Astrocyte (in vitro differentiated cells and primary cell): Measurements from ENCODE around the gene IFNGR2. TPM values are rescaled to one million over a fixed set of nuclear protein-coding genes. Genes with fewer than 3 reads are reported as not detected.
"Not testable (repeated sequence)": the region's sequence is repeated elsewhere in the genome, so short reads cannot be mapped to it uniquely, and the experiment has no call there.

Experiments
- DNase-seq: peaks from one replicate; pipeline ENCODE4 v3.0.0-alpha.2; 2010; ENCODE audit warnings: low read depth
- FAIRE-seq: peaks from 2 replicates; lab custom pipeline; 2011; peaks lifted over from hg19 to GRCh38; lab: Jason Lieb, UNC
- H2AFZ ChIP-seq: 2 replicates; pipeline ENCODE4 v1.6.0; 2012; ENCODE audit warnings: low read depth, low read length, inconsistent platforms
- H3K27ac ChIP-seq: 2 replicates; pipeline ENCODE4 v1.5.1; 2011; ENCODE audit warnings: low read depth, low read length, inconsistent platforms
- H3K27me3 ChIP-seq: 2 replicates; pipeline ENCODE4 v1.6.0; 2011; ENCODE audit warnings: low read length, inconsistent platforms; ENCODE audit not compliant: insufficient read depth
- H3K36me3 ChIP-seq: 2 replicates; pipeline ENCODE4 v1.5.1; 2011; ENCODE audit warnings: low read length, inconsistent platforms; ENCODE audit not compliant: insufficient read depth
- H3K4me1 ChIP-seq: 2 replicates; pipeline ENCODE4 v1.5.1; 2011; ENCODE audit warnings: low read length, inconsistent platforms; ENCODE audit not compliant: insufficient read depth
- H3K4me2 ChIP-seq: 2 replicates; pipeline ENCODE4 v1.6.0; 2012; ENCODE audit warnings: low read length, inconsistent platforms
- H3K4me3 ChIP-seq: 2 replicates; pipeline ENCODE4 v1.5.1; 2011; ENCODE audit warnings: low read depth, mild to moderate bottlenecking, low read length, inconsistent platforms; ENCODE audit not compliant: insufficient read depth
- H3K79me2 ChIP-seq: 2 replicates; pipeline ENCODE4 v1.6.0; 2012; ENCODE audit warnings: mild to moderate bottlenecking, low read length, inconsistent platforms; ENCODE audit not compliant: insufficient read depth
- H3K9ac ChIP-seq: 2 replicates; pipeline ENCODE4 v1.6.0; 2012; ENCODE audit warnings: mild to moderate bottlenecking, low read length, inconsistent platforms
- H3K9me3 ChIP-seq: 2 replicates; pipeline ENCODE4 v1.5.1; 2012; ENCODE audit warnings: low read depth, mild to moderate bottlenecking, low read length, inconsistent platforms; ENCODE audit not compliant: insufficient read depth
- H4K20me1 ChIP-seq: 2 replicates; pipeline ENCODE4 v1.6.0; 2012; ENCODE audit warnings: low read length, inconsistent platforms; ENCODE audit not compliant: insufficient read depth
- H3K27ac Mint-ChIP-seq: one replicate; pipeline ENCODE4 v1.8.0; 2021; ENCODE audit warnings: mild to moderate bottlenecking, mixed read lengths; ENCODE audit not compliant: unreplicated experiment
- H3K27me3 Mint-ChIP-seq: one replicate; pipeline ENCODE4 v1.8.0; 2021; ENCODE audit warnings: low read depth, mixed read lengths; ENCODE audit not compliant: unreplicated experiment
- H3K36me3 Mint-ChIP-seq: one replicate; pipeline ENCODE4 v1.8.0; 2021; ENCODE audit warnings: low read depth, mixed read lengths; ENCODE audit not compliant: unreplicated experiment
- H3K4me1 Mint-ChIP-seq: one replicate; pipeline ENCODE4 v1.8.0; 2021; ENCODE audit warnings: low read depth, mixed read lengths; ENCODE audit not compliant: unreplicated experiment
- H3K4me3 Mint-ChIP-seq: one replicate; pipeline ENCODE4 v1.8.0; 2021; ENCODE audit warnings: mild to moderate bottlenecking, moderate library complexity, mixed read lengths; ENCODE audit not compliant: unreplicated experiment
- H3K9me3 Mint-ChIP-seq: one replicate; pipeline ENCODE4 v1.8.0; 2021; ENCODE audit warnings: mild to moderate bottlenecking, mixed read lengths; ENCODE audit not compliant: unreplicated experiment
- EZH2 ChIP-seq: IDR thresholded peaks from 2 replicates; pipeline ENCODE4 v1.6.1; 2012; ENCODE audit warnings: mild to moderate bottlenecking, low read length, inconsistent platforms; ENCODE audit not compliant: insufficient read depth
- total RNA-seq: library from RNA; stranded (reverse); gene quantifications from 2 replicates; pipeline ENCODE4 v1.2.1, GENCODE V29; 2021
- TF ChIP-seq, protein P1 (sequence below): IDR thresholded peaks from 2 replicates; pipeline ENCODE4 v1.5.1; 2011; ENCODE audit warnings: low read depth, mild to moderate bottlenecking, inconsistent platforms, low read length, moderate library complexity; ENCODE audit not compliant: insufficient read depth

Gene IFNGR2
- total RNA-seq, 1 donor from 2014 or later, result 58.9 TPM

DNA sequence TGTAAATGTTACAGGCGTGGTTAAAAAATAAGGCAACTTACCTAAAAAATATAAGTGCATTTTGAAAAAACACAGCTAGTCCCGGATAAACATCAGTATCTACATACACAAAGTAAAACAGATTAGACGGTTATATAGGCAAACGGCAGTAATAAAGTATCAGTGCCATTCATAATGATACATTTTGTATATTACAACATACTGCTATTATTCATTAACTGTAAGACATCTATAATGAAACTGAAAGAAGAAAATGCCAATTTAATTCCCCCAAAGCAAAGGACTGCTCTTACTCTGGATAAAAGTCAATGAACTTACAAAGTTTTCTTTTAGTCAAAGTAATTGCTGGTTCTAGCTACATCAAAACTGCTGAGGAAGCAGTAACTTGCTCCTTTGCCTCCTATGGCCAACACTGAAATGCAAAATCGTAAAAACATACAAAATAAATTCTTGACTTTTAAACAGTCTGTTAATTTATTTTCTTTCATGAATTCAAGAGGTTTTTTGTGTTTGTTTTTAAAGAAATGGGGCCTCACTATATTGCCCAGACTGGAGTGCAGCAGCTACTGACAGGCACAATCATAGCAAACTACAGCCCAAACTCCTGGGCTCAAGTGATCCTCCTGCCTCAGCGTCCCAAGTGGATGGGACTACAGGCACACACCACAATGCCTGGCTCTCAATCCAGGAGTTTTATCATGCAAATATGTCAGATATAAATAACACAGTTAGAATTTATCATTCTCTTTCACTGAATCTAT lies 52.7 kb downstream of the IFNGR2 start:
- H3K9ac ChIP-seq, result no peak overlapping the region
- H4K20me1 ChIP-seq, result no peaks in the 10 kb centered on the region
- H3K36me3 ChIP-seq, result peaks cover 5% of the 10 kb centered on the region
- peaks cover 5% of the 10 kb centered on the region for H3K4me1 ChIP-seq
- Mint-ChIP-seq H3K9me3 (no peaks in the 10 kb centered on the region), H3K4me3 (no peak overlapping the region), H3K36me3 (peaks cover 2% of the 10 kb centered on the region), H3K27ac (no peak overlapping the region), H3K27me3 (no peaks in the 10 kb centered on the region), H3K4me1 (peaks cover 12% of the 10 kb centered on the region)
- H3K27ac ChIP-seq, result no peak overlapping the region
- H3K27me3 ChIP-seq, result no peaks in the 10 kb centered on the region
- no peak overlapping the region for H3K4me3 ChIP-seq
- DNase-seq (no peak), FAIRE-seq (no peak)
- H3K4me2 ChIP-seq, result no peak overlapping the region
- H2AFZ ChIP-seq, result no peak overlapping the region
- no peaks in the 10 kb centered on the region for H3K79me2 ChIP-seq
- TF ChIP-seq, protein P1, sequence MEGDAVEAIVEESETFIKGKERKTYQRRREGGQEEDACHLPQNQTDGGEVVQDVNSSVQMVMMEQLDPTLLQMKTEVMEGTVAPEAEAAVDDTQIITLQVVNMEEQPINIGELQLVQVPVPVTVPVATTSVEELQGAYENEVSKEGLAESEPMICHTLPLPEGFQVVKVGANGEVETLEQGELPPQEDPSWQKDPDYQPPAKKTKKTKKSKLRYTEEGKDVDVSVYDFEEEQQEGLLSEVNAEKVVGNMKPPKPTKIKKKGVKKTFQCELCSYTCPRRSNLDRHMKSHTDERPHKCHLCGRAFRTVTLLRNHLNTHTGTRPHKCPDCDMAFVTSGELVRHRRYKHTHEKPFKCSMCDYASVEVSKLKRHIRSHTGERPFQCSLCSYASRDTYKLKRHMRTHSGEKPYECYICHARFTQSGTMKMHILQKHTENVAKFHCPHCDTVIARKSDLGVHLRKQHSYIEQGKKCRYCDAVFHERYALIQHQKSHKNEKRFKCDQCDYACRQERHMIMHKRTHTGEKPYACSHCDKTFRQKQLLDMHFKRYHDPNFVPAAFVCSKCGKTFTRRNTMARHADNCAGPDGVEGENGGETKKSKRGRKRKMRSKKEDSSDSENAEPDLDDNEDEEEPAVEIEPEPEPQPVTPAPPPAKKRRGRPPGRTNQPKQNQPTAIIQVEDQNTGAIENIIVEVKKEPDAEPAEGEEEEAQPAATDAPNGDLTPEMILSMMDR, result no peak
- TF ChIP-seq EZH2, result no peak
- H3K9me3 ChIP-seq, result no peaks in the 10 kb centered on the region

DNA sequence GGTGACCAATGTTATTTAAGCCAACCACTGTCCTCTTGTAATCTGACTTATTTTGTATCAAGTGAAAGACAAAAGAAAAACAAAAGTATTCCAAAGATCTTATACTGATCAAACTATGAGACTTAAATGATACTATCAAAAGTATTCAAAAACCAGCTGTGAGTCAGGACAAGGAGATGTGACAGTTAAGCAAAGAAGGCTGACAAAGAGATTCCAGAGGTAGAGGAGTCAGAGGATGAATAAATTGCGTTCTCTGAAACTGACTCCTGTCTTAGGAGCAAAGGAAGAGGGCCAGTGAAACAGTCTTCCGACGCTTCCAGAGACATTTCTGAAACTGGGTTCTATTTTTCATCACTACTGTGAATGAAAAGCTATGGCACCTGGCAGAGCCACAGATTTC lies 55.6 kb downstream of the IFNGR2 start:
- Histone ChIP-seq H3K9ac (no peak overlapping the region), H3K4me2 (no peak overlapping the region), H3K4me3 (no peak overlapping the region), H3K36me3 (peaks cover 5% of the 10 kb centered on the region), H2AFZ (no peak overlapping the region), H3K4me1 (no peaks in the 10 kb centered on the region), H3K9me3 (no peaks in the 10 kb centered on the region), H3K27me3 (no peaks in the 10 kb centered on the region), H4K20me1 (no peaks in the 10 kb centered on the region), H3K79me2 (no peaks in the 10 kb centered on the region), H3K27ac (no peak overlapping the region)
- TF ChIP-seq, protein P1, result no peak
- TF ChIP-seq EZH2, result no peak
- Mint-ChIP-seq H3K27ac (no peak overlapping the region), H3K4me1 (peaks cover 4% of the 10 kb centered on the region), H3K27me3 (no peaks in the 10 kb centered on the region), H3K36me3 (no peaks in the 10 kb centered on the region), H3K9me3 (no peaks in the 10 kb centered on the region), H3K4me3 (no peak overlapping the region)
- FAIRE-seq (no peak), DNase-seq (no peak)

DNA sequence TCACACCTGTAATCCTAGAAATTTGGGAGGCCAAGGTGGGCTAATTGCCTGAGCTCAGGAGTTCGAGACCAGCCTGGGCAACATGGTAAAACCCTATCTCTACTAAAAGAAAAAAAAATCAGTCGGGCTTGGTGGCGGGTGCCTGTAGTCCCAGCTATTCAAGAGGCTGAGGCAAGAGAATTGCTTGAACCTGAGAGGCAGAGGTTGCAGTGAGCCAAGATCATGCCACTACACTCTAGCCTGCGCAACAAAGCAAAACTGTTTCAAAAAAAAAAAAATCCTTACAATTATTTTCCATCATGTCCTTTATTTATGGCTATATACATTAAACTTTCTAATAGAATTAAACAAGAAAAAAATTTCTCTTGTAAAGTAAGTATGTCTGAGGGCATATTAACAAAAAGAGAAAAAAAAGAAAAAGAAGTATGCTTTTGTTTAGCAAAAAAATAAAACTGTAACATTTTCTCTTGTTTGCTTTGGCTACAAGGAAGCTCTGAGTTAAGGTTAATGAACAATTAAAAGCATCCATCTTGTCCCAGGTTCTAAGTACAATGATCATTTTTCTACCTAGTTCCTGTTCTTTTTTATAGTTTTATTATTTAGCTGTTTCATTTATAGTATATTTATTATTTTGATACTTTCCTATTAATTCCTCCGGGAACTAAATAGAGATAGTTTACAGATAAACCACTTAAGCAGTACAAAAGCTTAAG lies 58.5 kb downstream of the IFNGR2 start:
- no peak overlapping the region for H3K9ac ChIP-seq
- FAIRE-seq (no peak), DNase-seq (no peak)
- H3K4me1 ChIP-seq, result no peaks in the 10 kb centered on the region
- H3K4me2 ChIP-seq, result no peak overlapping the region
- Mint-ChIP-seq H3K27ac (no peak overlapping the region), H3K4me3 (no peak overlapping the region), H3K4me1 (peaks cover 4% of the 10 kb centered on the region), H3K36me3 (no peaks in the 10 kb centered on the region), H3K27me3 (no peaks in the 10 kb centered on the region), H3K9me3 (no peaks in the 10 kb centered on the region)
- H4K20me1 ChIP-seq, result no peaks in the 10 kb centered on the region
- peaks cover 6% of the 10 kb centered on the region for H3K36me3 ChIP-seq
- H3K79me2 ChIP-seq, result no peaks in the 10 kb centered on the region
- no peaks in the 10 kb centered on the region for H3K9me3 ChIP-seq
- no peak overlapping the region for H3K4me3 ChIP-seq
- no peaks in the 10 kb centered on the region for H3K27me3 ChIP-seq
- H2AFZ ChIP-seq, result no peak overlapping the region
- H3K27ac ChIP-seq, result no peak overlapping the region
- TF ChIP-seq, protein P1, result no peak
- no peak for TF ChIP-seq EZH2

DNA sequence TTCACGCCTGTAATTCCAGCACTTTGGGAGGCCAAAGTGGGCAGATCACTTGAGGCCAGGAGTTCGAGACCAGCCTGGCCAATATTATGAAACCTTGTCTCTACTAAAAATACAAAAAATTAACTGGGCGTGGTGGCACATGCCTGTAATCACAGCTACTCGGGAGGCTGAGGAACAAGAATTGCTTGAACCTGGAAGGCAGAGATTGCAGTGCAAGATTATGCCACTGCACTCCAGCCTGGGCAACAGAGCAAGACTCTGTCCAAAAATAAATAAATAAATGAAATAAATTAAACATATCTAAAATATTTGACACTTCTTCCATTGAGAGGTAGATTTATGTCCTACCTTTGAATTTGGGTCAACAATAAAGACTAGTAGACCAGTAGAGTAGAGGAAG lies 66.0 kb downstream of the IFNGR2 start:
- not testable (repeated sequence) for H3K4me1 Mint-ChIP-seq, H2AFZ ChIP-seq, H3K4me3 Mint-ChIP-seq, H3K9me3 Mint-ChIP-seq, H3K4me2 ChIP-seq, H3K27ac Mint-ChIP-seq, H3K27me3 ChIP-seq, H3K9ac ChIP-seq, H3K36me3 ChIP-seq, H3K36me3 Mint-ChIP-seq, H3K4me3 ChIP-seq, H3K9me3 ChIP-seq, DNase-seq, H3K27ac ChIP-seq, H3K4me1 ChIP-seq, H3K27me3 Mint-ChIP-seq, FAIRE-seq
- Histone ChIP-seq H3K79me2 (peaks cover 23% of the 10 kb centered on the region), H4K20me1 (peaks cover 22% of the 10 kb centered on the region)
